ENCODE data around the gene MCM10. TPM values are rescaled to one million over a fixed set of nuclear protein-coding genes. Genes with fewer than 3 reads are reported as not detected.
"Not testable (repeated sequence)": the region's sequence is repeated elsewhere in the genome, so short reads cannot be mapped to it uniquely, and the experiment has no call there.

Gene MCM10
- total RNA-seq, 1 experiment from 2014 or later: 51.6 TPM

DNA sequence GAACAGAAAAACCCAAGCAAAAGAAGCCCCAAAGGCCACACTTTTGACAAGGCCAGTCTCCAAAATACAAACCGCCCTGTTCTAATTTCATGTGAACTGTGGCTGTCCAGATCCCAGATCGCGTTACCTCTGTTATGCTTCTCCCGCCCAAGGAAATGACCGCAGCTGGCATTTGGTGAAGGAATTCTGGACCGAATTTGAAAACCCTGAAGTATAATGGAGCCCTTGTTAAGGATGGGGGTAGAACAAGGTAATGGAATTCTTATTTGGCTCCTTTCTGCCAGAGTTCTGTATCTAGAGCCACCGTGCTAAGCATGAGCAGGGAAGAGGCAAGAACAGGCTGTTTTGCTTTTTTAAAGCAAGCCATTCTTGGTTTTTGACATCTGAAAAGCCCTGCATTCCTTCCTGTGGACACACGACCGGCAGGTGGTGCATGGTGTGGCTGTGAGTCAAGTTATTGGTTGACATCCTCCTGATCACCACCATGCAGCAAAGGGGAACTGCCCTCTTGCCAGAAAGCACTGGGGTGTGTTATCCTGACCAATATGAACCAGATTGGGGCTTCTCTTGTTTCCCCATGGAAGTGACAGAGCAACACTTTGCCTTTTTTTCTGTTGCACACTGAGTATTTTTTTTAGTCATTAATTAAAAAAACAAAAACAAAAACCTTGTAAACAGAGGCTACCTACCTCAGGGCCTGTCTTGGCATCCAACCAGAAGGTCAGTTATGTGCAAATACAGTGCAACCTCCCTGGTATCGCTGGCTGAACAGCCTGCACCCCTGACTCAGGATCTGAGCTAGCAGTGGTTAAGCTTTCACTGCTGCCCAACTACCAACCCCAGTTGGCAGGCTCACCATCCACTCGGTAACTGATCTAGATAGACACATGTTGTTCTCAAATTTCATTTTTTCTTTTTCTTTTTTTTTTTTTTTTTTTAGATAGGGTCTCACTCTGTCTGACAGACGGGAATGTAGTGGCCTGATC, 58.6 kb downstream of the MCM10 start:
- DNase-seq (ENCODE audit: low read depth): peak; percentile 49

DNA sequence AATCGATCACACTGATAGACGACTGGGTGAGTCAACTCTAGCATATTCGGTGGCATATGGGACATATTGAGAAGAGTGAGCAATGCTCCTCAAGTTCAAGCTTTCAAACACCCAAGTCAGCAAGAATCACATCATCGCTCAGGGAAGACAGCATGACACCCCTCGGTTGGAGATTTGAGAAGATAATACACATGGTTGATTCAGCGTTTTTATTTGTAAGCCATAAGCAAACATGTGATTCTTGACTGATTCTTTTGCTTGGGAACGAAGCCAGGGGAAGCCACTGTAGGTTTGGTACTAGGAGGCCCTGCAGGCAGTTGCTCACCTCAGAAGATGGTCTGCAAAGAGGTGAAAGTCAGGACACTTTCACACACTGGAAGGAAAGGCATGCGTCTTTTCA, 60.2 kb downstream of the MCM10 start:
- no peak for DNase-seq (ENCODE audit: low read depth)

DNA sequence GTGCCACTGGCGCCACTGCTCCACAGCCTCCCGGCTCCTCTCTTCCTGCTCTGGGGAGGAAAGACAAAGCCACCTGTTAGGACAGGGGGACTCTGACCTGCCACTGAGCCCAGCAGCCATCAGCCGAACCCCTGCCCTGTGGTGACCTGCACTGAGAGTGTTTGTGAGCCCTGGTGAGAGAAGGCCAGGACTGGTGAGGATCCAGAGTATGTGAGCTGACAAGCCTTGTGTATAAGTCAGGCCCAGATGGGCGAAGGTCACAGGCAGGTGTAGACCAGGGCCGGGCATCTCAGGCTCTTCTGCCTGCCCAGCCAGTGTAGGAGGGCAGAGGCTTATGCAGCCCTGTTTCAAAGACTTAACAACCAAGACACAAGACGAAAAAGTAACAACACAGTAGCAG, 60.8 kb downstream of the MCM10 start:
- no peak for DNase-seq (ENCODE audit: low read depth)

DNA sequence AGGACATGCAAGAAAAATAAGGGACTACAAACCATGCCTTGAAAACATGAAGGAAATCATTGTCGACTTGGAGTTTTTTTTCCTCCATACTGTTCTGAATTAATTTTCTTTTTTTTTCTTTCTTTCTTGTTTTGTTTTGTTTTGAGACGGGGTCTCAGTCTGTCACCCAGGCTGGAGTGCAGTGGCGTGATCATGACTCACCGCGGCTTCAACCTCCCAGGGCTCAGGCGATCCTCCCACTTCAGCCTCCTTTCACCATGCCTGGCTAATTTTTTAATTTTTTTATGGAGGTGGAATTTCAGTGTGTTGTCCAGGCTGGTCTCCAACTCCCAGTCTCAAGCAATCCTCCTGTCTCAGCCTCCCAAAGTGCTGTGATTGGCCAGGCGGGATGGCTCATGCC, 61.2 kb downstream of the MCM10 start:
- DNase-seq (ENCODE audit: low read depth): no peak

DNA sequence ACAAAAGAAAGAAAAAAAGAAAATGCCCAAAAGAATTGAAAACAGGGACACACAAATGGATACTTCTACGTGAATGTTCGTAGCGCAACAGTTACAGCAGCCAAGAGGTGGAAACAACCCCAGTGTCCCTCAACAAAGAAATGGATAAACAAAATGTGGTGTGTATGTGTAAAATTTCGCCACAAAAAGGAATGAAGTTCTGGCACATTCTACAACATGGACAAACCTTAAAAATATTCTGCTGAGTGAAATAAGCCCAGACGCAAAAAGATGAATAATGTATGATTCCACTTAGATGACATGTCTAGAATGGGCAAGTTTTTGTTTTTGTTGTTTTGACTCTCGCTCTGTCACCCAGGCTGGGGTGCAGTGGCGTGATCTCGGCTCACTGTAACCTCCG, 61.9 kb downstream of the MCM10 start:
- DNase-seq (ENCODE audit: low read depth): no peak

DNA sequence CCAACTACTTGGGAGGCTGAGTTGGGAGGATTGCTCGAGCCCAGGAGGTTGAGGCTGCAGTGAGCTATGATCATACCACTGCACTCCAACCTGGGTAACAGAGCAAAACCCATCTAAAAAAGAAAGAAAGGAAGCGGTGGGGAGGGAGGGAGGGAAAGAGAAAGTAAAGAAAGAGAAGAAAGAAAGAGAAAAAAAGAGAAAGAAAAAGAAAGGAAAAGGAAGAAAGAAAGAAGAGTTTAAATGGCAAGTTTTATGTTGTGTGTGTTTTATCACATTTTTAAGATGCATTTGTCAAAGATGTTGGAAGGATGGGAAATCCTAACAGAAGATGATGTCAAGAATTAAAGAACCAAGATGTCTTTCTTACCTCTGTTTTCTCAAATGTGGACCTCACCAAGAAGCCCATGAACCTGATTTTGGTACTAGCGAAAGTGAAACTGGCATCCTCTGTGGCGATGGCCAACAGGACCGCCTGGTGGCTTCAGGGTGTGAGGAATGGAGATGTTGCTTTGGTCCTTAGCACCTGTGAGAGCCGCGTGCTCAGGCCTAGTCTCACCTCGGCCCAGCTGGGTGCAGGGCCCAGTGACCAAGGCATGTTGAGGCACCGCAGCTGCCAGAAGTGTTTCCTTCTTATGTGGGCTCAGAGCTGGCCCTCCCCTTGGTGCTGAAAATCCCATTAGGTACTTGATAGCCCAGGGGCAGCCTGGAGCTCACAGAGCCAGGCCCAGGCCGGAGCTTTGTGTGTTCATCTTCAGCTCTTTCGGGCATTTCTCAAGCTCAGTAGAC, 63.0 kb downstream of the MCM10 start:
- DNase-seq (ENCODE audit: low read depth): no peak

DNA sequence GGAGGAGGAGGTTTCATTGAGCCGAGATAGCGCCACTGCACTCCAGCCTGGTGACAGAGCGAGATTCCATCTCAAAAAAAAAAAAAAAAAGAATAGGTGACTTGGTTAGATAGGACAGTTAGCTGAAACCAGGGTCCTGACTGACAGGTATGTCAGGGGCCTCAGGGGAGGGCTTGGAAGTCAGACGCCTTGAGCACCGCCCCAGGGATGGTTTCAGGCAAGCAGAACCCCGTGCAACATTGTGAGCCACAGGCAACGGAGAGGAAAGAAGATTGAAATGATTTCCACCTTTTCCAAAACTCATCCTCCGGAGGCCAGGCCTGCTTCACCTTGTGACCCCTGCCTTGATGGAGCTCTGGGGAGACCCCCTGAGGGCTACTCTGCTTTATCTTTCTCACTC, 64.2 kb downstream of the MCM10 start:
- no peak for DNase-seq (ENCODE audit: low read depth)

DNA sequence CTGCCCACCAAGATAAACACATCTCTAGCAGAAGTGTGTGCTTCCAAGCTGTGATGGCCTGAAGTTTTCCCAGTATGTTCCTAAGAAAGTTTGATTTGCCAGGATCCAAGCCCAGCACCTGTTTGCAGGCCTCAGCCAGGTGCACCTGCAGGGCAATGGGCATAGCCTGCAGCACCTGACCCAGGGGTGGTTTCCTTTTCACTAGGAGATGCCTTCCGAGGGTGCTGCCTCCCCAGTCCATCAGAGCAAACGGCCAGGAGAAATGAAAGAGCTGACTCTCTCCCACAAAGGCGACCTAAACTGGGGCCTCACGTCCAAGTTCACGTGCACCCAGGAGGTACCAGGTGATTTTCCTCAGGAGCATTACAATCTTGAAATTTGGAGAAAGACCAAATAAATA, 65.7 kb downstream of the MCM10 start:
- no peak for DNase-seq (ENCODE audit: low read depth)

DNA sequence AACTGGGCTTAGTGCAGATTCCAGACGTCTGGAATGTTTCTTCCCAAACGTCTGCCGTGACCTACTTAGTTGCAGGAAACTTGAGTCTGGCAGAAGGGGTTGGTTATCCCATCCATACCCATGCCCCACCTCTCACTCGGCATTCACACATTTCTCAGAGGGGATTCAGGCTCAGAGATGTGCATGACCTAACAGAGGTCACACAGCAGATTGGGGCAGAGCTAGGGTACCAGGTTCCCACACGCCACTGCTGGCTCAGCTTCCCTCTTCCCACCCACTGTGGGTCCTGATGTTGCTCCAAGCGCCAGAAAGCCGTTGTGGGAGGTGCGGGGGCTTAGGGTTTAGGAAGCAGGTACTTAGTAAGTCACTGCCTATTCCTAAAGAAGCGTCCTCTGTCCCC, 69.8 kb downstream of the MCM10 start:
- DNase-seq (ENCODE audit: low read depth): no peak

DNA sequence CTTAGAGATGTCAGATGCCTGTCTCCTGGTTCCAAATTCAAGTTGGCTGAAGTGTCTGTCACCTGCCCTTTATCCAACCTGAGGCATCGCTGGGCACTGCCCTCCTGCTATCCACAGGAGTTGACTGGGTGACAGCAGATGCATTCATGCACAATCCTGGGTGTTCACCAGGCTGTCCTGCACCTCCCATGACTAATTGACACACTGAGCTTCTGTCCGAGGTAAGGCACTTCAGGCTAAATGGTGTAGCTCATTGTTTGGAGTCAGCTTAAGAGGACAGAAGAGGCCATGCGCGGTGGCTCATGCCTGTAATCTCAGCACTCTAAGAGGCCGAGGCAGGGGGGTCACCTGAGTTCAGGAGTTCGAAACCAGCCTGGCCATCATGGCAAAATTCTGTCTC, 70.5 kb downstream of the MCM10 start:
- DNase-seq (ENCODE audit: low read depth): no peak

DNA sequence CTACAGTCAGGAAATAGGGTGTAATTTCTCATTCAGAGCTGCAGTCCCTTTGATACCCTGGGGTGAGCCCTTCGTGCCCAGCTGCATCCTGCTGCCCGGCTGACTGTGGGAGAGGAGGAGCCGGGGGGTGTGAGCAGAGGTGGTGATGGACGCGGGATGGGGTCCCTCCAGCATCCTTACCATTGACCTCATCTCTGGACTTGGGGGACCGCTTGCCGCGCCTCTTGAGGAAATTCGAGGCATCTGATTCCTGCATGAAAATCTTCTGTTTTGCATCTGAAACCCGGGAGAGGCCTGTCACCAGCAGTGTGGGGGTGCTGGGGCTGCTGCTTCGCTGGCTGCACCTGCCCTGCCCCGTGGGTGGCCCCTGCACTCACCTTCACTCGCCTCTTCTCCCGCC, 72.0 kb downstream of the MCM10 start:
- DNase-seq (ENCODE audit: low read depth): no peak

DNA sequence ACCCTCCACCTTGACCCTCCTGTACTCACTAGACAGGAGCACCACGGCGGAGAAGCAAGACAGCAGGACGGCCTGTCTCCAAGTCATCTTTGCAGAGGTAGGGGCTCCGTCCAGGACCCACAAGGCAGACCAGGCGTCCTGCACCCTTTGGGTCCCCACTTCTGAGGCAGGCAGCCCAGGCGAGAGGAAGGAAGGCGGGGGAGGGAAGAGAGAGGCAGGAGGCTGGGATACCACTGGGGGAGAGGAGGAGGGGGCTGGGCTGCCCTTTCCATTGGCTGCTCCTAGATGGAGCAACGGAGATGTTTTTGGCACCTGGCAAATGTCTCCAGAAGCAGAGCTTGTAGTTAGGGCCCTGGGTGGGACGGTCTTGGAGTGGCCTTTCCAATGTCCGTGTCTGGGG, 72.8 kb downstream of the MCM10 start, which contains the start of gene UCMA:
TSS of gene UCMA (minus strand) at position 203 of the 400 bp plus-strand sequence. CDS start at position 87, 116 bp downstream.
- DNase-seq (ENCODE audit: low read depth): no peak

DNA sequence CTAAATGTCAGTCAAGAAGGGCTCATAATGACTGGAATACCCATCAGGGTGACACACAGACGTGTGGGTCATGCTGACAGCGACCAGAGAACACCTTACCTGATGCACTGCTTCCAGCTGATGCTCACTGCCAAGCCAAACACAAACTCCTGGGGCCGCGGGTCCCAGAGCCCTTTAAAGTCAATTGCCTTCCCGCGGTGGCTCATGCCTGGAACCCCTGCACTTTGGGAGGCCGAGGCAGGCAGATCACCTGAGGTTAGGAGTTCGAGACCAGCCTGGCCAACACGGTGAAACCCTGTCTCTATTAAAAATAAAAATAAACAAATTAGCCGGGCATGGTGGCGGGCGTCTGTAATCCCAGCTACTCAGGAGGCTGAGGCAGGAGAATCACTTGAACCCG, 73.4 kb downstream of the MCM10 start:
- DNase-seq (ENCODE audit: low read depth): not testable (repeated sequence)

DNA sequence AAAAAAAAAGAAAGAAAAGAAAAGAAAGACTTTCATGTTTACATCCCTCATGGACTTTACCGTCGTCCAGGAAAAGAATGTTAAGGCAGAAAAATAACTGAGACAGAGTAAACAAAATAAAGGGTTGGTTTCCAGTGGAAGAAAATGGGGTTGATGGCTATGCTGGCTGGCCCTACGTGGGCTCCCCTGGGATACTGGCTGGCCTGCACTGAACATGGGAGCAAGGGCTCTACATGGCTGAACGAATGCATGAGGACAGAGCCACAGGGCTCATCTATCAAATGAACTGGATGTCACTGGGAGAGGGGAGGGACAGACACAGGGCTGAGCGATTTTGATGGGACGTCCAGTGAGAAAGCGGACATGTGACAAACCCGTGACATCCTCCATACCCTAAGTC, 75.3 kb downstream of the MCM10 start:
- no peak for DNase-seq (ENCODE audit: low read depth)

DNA sequence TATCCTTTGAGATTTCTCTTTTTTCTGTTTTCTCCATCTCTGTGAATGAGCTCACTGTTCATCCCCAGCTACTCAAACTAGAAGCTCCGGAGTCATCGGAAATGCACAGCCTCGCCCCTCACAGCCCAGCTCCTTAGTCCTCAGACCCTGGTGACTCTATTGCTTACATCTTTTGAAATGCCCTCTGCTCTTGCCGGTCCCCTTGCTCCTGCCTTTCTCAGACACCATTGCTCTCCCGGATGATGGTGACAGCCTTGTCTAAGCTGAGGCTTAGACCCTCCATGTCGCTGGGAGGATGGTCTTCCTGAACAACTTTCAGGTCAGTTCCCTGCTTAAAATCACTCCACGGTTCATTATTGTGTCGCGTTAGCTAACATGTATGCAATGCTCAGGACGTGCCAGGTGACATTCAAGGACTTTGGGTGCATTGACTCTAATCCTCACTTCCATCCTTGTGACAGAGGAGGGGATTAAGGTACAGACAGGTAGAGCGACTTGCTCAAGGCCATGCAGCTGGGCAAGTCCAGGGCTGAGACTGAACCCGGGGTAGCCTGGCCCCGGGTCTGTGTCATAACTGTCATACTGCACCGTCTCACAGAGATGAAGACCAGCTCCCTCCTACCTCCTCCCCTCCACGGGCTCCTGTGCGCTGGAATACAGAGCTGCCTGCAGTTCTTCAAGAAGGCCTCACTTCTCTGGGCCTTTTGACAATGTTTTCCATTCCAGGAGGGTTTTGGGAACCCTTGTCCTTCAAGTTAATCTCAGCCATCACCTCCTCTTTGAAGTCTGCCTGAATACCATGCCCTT, 77.1 kb downstream of the MCM10 start:
- DNase-seq (ENCODE audit: low read depth): no peak

DNA sequence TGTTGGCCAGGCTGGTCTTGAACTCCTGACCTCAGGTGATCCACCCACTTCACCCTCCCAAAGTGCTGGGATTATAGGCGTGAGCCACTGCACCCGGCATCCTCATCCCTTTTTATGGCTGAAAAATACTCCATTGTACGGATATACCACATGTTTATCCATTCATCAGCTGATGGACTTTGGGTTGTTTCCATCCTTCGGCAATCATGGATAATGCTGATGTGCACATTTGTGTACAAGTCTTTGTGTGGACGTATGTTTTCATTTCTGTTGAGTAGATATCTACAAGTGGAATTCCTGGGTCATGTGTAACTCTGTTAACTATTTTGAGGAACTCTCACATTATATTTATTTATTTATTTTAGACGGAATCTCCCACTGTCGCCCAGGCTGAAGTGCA, 78.6 kb downstream of the MCM10 start:
- no peak for DNase-seq (ENCODE audit: low read depth)

DNA sequence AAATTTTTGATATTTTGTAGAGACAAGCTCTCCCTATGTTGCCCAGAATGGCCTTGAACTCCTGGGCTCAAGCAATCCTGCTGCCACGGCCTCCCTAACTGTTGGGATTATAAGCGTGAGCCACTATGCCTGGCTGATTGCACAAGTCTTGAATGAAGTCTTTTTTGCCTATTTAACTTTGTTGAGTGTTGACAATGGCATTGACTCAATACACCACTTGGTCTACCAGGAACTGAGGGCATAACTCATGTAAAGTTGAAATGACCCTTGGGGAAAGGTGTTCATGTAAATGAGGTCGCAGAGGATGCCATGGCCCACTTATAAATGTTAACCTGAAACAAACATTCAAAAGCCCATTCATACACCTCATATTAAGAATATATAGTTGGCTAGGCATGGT, 80.3 kb downstream of the MCM10 start:
- DNase-seq (ENCODE audit: low read depth): no peak

DNA sequence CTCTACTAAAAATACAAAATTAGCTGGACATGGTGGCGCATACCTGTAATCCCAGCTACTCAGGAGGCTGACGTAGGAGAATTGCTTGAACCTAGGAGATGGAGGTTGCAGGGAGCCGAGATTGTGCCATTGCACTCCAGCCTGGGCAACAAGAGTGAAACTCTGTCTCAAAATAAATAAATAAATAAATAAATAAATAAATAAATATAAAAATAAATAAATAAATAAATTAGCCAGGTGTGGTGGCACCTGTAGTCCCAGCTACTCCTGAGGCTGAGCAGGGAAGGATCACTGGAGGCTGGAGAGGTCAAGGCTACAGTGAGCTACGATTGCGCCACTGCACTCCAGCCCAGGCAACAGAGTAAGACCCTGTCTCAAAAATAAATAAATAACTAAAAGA, 80.9 kb downstream of the MCM10 start:
- not testable (repeated sequence) for DNase-seq (ENCODE audit: low read depth)

DNA sequence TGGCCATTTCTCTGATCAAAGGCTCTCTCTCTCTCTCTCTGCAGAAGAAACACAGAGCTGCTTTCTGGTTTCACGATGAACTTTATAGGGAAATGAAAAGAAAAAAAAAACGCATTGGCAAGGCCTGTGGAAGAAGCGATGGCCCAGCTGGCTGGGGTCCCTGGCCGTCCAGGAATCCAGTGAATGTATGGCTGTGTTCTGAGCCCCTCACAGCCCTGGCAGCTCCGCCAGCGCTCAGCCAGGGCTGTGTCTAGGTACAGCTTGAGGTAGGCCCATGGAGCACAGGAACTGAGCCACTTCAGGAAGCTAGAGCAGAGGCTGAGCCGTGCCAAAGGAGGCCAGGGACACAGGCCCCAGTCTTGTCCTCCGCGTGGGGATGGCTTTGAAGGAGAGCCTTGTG, 85.9 kb downstream of the MCM10 start:
- no peak for DNase-seq (ENCODE audit: low read depth)

DNA sequence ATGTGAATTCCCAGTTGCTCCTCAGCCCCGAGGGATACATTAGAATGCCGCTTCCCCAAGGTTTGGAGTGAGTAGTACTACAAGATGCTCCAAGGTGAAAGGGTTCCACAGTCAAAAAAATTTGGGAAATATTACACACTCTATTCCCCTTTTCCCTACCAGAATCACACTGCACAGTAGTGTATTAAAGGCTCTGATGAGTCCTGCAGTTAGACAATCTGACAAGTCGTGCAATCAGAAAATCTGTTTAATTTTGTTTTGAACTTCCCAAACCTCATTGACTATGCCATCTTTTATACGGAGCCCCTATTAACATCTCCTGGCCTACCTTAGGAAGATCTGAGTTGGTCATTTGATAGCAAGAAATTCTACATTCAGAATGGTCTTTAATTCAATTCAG, 86.4 kb downstream of the MCM10 start:
- DNase-seq (ENCODE audit: low read depth): no peak

DNA sequence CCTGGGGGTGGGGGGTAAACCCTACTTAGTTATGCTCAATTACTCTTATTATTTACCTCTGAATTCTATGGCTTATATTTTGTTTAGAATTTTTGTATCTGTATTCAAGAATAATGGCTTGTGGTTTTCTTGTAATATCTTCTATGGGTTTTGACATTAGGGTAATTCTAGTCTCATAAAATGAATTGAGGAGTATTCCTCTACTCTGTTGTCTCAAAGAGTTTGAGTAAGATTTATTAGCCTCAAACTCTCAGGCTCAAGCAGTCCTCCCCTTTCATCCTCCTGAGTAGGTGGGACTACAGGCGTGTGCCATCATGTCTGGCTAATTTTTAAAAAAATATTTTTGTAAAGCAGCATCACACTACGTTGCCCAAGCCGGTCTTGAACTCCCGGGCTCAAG, 92.4 kb downstream of the MCM10 start:
- DNase-seq (ENCODE audit: low read depth): no peak

DNA sequence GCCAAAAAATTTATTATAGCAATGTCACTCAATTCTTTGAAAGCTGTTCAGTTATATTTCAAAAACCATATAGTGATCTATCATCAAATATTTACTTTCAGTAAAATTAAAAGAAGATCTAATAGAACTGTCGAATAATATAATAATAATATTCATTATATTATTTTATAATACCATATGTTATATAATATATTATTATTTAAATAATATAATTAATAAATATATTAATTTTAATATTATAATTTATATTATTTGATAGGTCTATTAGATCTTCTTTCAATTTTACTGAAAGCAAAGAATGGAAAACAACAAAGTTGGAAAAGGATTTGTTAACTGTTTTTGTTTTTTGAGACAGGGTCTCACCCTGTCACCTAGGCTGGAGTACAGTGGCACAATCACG, 95.3 kb downstream of the MCM10 start:
- no peak for DNase-seq (ENCODE audit: low read depth)
